Naive thymus-derived CD4-positive, alpha-beta T cell (primary cell): ENCODE measurements around the gene NFATC2. TPM values are rescaled to one million over a fixed set of nuclear protein-coding genes. Genes with fewer than 3 reads are reported as not detected.

Source experiments
- ATAC-seq: fragments of 150-1000 bp; cut with Tn5 transposase; 2 replicates; pipeline ENCODE4 v1.10.0; 2021; ENCODE audit warnings: mild to moderate bottlenecking, moderate library complexity
- CTCF ChIA-PET: fragments of 350-600 bp; sonication (Branson Sonifier 250); formaldehyde crosslinking; loops from one replicate; lab custom pipeline; 2021; ENCODE audit warnings: antibody characterized with exemption; lab: Charles Lee
- POLR2A ChIA-PET: fragments of 350-600 bp; sonication (Branson Sonifier 250); formaldehyde crosslinking; loops from one replicate; lab custom pipeline; 2021; ENCODE audit warnings: antibody characterized with exemption, inconsistent platforms; lab: Charles Lee
- DNase-seq, 9 donors: peaks; one replicate each; pipeline versions ENCODE4 v3.0.0 to v3.0.0-alpha.2; 2020 to 2022; ENCODE audit warnings: mixed read lengths in 1 of 9
- H3K27ac ChIP-seq: one replicate; pipeline ENCODE4 v1.7.0; 2013; ENCODE audit warnings: mild to moderate bottlenecking, low read depth, low read length, moderate library complexity
- H3K27me3 ChIP-seq, 2 donors: one replicate each; pipeline ENCODE4 v1.7.0; 2013; ENCODE audit warnings: low read length in 2 of 2, mild to moderate bottlenecking in 2 of 2, moderate library complexity in 2 of 2; ENCODE audit not compliant: control insufficient read depth in 2 of 2, insufficient read depth in 2 of 2
- H3K36me3 ChIP-seq, 3 experiments: 1 replicate in 2 of 3; 2 replicates in 1 of 3; pipeline ENCODE4 v1.7.0; 2013; ENCODE audit warnings: low read length in 3 of 3, mild to moderate bottlenecking in 3 of 3, moderate library complexity in 1 of 3; ENCODE audit not compliant: insufficient read depth in 3 of 3, control insufficient read depth in 2 of 3
- H3K4me1 ChIP-seq, 2 donors: one replicate each; pipeline ENCODE4 v1.7.0; 2013; ENCODE audit warnings: low read length in 2 of 2, mild to moderate bottlenecking in 2 of 2, moderate library complexity in 1 of 2; ENCODE audit not compliant: control insufficient read depth in 2 of 2, insufficient read depth in 2 of 2
- H3K4me3 ChIP-seq: 2 replicates; pipeline ENCODE4 v1.7.0; 2013; ENCODE audit warnings: mild to moderate bottlenecking, low read length
- H3K9me3 ChIP-seq, 3 experiments: 1 replicate in 2 of 3; 2 replicates in 1 of 3; pipeline ENCODE4 v1.7.0; 2013; ENCODE audit warnings: low read length in 3 of 3; ENCODE audit not compliant: control insufficient read depth in 2 of 3
- H3K27ac Mint-ChIP-seq, 9 donors: one replicate each; pipeline ENCODE4 v1.8.0; 2020 to 2022; ENCODE audit warnings: mixed read lengths in 9 of 9, mild to moderate bottlenecking in 8 of 9, moderate library complexity in 5 of 9, inconsistent platforms in 2 of 9
- H3K27me3 Mint-ChIP-seq, 5 donors: one replicate each; pipeline ENCODE4 v1.8.0; 2021 to 2022; ENCODE audit warnings: mixed read lengths in 5 of 5, mild to moderate bottlenecking in 1 of 5
- H3K36me3 Mint-ChIP-seq, 5 donors: one replicate each; pipeline ENCODE4 v1.8.0; 2020 to 2022; ENCODE audit warnings: mixed read lengths in 5 of 5, mild to moderate bottlenecking in 3 of 5, inconsistent platforms in 1 of 5
- H3K4me1 Mint-ChIP-seq, 7 donors: one replicate each; pipeline ENCODE4 v1.8.0; 2020 to 2022; ENCODE audit warnings: mixed read lengths in 7 of 7, mild to moderate bottlenecking in 3 of 7, inconsistent platforms in 1 of 7
- H3K4me3 Mint-ChIP-seq, 10 donors: one replicate each; pipeline ENCODE4 v1.8.0; 2020 to 2022; ENCODE audit warnings: mild to moderate bottlenecking in 10 of 10, mixed read lengths in 10 of 10, moderate library complexity in 6 of 10, inconsistent platforms in 2 of 10
- H3K9me3 Mint-ChIP-seq, 11 donors: one replicate each; pipeline ENCODE4 v1.8.0; 2020 to 2022; ENCODE audit warnings: mixed read lengths in 11 of 11, mild to moderate bottlenecking in 4 of 11, inconsistent platforms in 1 of 11, moderate library complexity in 1 of 11
- intact Hi-C, 2 donors: fragments of 100-400 bp; cut with micrococcal nuclease; formaldehyde crosslinking; loops; one replicate each; pipeline ENCODE4 v1.15.1; 2023
- polyA plus RNA-seq, 2 donors: library from polyadenylated mRNA; unstranded; fragments of 300-500 nt; fragmentation: Illumina TruSeq; gene quantifications; one replicate each; pipeline ENCODE4 v1.2.3, GENCODE V29; 2021
- total RNA-seq, 6 experiments: library from RNA in 5 of 6; stranded (reverse) in 5 of 6; gene quantifications; 1 replicate in 5 of 6; 2 replicates in 1 of 6; pipeline ENCODE4 v1.2.3 and lab custom pipeline; 2021 to 2026

NFATC2 gene
- 10 to 100 TPM; 39.8 to 66.8 (median 44.8) TPM for total RNA-seq
- polyA plus RNA-seq, result 10 to 100 TPM; 16.6 to 30.1 TPM
- total RNA-seq (lab: John Stamatoyannopoulos, UW), result 80.5 reads per million, percentile 80 among the genes with 10 or more reads in this experiment

DNA sequence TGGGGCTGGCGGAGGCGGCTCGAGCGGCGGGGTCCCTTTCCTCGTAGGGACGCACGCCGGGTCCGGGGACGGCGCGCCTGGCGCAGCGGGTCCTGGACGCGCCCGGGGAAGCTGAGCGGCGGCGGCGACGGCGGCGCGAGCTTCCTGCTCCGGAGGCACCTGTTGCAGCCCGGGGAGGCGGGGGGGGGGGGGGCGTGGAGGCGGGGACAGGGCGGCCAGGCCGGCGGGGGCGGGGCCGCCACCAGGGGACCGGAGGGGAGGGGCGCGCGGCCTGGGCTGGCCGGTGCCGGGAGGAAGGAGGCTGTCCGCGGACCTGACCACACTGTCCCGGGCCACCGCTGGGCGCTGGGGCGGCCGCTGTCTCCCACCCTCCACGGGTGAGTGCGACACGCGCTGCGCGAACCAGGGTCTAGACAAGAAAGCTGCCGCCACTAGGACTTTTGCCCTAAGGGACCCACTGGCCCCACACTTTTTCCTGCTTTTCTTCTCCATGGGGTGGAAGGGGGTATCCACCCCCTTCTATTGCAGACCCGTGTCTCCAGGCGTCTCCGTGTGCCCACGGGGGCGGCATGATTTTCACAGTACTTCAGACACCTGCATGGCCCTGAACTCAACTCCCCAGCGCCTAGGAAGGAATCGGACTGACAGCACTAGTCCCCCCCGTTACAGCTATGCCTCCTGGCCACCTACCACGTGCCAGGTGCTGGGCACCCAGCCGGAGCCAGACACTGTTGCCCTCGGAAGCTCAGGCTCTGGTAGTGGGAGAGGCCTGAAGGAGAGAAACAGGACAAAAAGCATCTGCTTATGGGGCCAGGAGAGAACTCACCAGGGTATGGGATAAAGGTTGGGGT lies at the start of gene NFATC2:
Gene NFATC2 (minus strand): TSS at position 149 of the 851 bp plus-strand sequence. CDS start 220 bp downstream, outside the sequence.
- peaks cover 0 to 12% (median 0%) of the 10 kb centered on the region in 3 experiments for H3K36me3 ChIP-seq
- peak within 1 kb of the TSS; percentile 68 for H3K4me3 ChIP-seq
- peaks cover 32 to 34% of the 10 kb centered on the region in 2 donors for H3K4me1 ChIP-seq
- POLR2A ChIA-PET, result interaction anchor here (0.6 to 3.5 kb wide), 14 partner anchors 16 to 812 kb away, joined by 3 to 21 read pairs (median 4); no protein-coding TSS in a partner anchor
- Mint-ChIP-seq H3K4me3 (peak within 1 kb of the TSS; percentile 93 to 100 (median 98)), H3K4me1 (peaks cover 29 to 49% (median 43%) of the 10 kb centered on the region in 7 donors), H3K27me3 (peaks cover 0 to 34% (median 0%) of the 10 kb centered on the region in 5 donors), H3K9me3 (peaks cover 0 to 6% (median 0%) of the 10 kb centered on the region in 11 donors), H3K36me3 (peaks cover 2 to 35% (median 14%) of the 10 kb centered on the region in 5 donors), H3K27ac (peak within 1 kb of the TSS; percentile 88 to 100 (median 97))
- CTCF ChIA-PET, result interaction anchor here (1.6 to 1.9 kb wide), 4 partner anchors 42 to 170 kb away, joined by 4 to 6 read pairs (median 4); no protein-coding TSS in a partner anchor
- no peaks in the 10 kb centered on the region for H3K9me3 ChIP-seq
- DNase-seq (peak; percentile 30 to 70 (median 51)), ATAC-seq (peak; percentile 34)
- H3K27ac ChIP-seq, result peak within 1 kb of the TSS; percentile 96
- no peaks in the 10 kb centered on the region for H3K27me3 ChIP-seq
- intact Hi-C loops, result loop anchor here in 1 of 2 donors (5.0 kb wide), 2 partner anchors 155 to 1730 kb away; partner anchors contain the start of gene SLC9A8

DNA sequence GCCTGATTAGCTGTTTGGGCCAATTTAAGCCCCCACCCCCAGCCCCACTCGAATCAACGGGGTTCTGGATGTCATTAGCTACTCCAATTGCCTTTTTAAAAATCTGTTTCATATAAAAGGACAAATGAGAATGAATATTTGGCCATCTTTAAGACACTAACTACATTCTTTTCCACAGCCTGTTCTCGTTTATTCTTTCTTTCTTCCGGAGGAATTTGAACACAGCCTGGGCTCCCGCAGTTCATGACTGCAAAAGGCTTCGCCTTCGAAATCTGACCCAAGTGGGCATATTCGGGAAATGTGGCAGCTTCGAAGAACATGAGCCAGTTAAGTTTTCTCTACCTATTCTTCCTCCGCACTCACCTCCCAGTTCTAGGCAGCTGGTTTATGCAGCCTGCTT lies 49.4 kb upstream of the NFATC2 start:
- H3K27ac ChIP-seq, result no peak overlapping the region
- no peaks in the 10 kb centered on the region for H3K9me3 Mint-ChIP-seq
- no peak overlapping the region for H3K4me3 ChIP-seq
- no peak for DNase-seq
- H3K4me3 Mint-ChIP-seq, result no peak overlapping the region
- H3K4me1 Mint-ChIP-seq, result peaks cover 8 to 24% (median 13%) of the 10 kb centered on the region in 7 donors
- H3K36me3 ChIP-seq, result no peaks in the 10 kb centered on the region
- no peaks in the 10 kb centered on the region for H3K27me3 ChIP-seq
- H3K27me3 Mint-ChIP-seq, result peaks cover 0 to 7% (median 0%) of the 10 kb centered on the region in 5 donors
- H3K9me3 ChIP-seq, result no peaks in the 10 kb centered on the region
- peak overlapping the region in 1 of 9 donors; percentile 13 for H3K27ac Mint-ChIP-seq
- no peaks in the 10 kb centered on the region for H3K36me3 Mint-ChIP-seq
- CTCF ChIA-PET, result no interaction called here
- POLR2A ChIA-PET, result no interaction called here
- ATAC-seq, result no peak
- intact Hi-C loops, result loop anchor here in 1 of 2 donors (10.0 kb wide), 2 partner anchors 97 to 377 kb away; no protein-coding TSS in a partner anchor
- H3K4me1 ChIP-seq, result no peaks in the 10 kb centered on the region

DNA sequence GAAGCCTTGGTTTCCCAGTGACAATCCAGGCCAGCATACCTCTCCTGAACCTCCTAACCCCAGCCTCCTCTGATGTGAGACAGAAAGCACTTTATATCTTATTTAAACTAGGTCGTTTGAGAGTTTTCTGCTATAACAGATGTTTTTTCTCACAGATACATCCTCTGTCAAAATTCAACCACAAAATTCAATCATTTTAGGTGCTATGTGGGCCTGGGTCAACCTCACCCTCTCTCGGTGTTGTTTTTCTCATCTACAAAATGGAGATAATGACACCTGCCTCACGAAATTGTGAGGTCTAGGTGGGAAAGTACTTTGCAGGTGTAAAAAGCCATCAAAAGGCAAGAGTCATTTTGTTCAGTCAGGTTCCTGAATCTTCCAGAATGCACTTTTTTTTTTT lies 46.2 kb upstream of the NFATC2 start:
- ChIA-PET POLR2A (no interaction called here), CTCF (interaction anchor here (0.7 kb wide), 1 partner anchor 80 kb away, joined by 4 read pairs; no protein-coding TSS in a partner anchor)
- ATAC-seq (no peak), DNase-seq (no peak)
- Mint-ChIP-seq H3K27ac (no peak overlapping the region), H3K4me1 (peaks cover 7 to 11% (median 8%) of the 10 kb centered on the region in 7 donors), H3K9me3 (peaks cover 0 to 3% (median 0%) of the 10 kb centered on the region in 11 donors), H3K36me3 (peaks cover 0 to 2% (median 0%) of the 10 kb centered on the region in 5 donors), H3K27me3 (peaks cover 0 to 4% (median 0%) of the 10 kb centered on the region in 5 donors), H3K4me3 (no peak overlapping the region)
- no peak overlapping the region for H3K4me3 ChIP-seq
- H3K27ac ChIP-seq, result no peak overlapping the region
- no peaks in the 10 kb centered on the region for H3K4me1 ChIP-seq
- H3K9me3 ChIP-seq, result no peaks in the 10 kb centered on the region
- intact Hi-C loops, result no loop called here
- no peaks in the 10 kb centered on the region for H3K27me3 ChIP-seq
- H3K36me3 ChIP-seq, result no peaks in the 10 kb centered on the region

DNA sequence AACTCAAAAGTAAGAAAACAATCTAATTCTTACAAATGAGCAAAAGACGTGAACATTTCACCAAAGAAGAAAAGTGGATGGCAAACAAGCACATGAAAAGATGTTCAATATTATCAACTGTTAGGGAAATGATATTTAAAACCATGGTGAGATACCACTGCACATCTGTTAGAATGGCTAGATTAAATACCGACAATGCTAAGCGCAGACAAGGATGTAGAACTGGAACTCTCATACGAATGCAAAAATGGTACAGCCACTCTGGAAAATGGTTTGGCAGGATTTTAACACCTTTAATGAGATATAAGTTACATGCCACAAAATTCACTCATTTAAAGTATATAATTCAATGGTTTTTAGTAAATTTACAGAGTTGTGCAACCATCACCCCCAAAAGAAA lies 44.6 kb upstream of the NFATC2 start:
- no peak overlapping the region for H3K4me3 ChIP-seq
- CTCF ChIA-PET, result no interaction called here
- no peaks in the 10 kb centered on the region for H3K4me1 ChIP-seq
- no peak for DNase-seq
- Mint-ChIP-seq H3K36me3 (peaks cover 0 to 2% (median 0%) of the 10 kb centered on the region in 5 donors), H3K27ac (no peak overlapping the region), H3K4me3 (no peak overlapping the region), H3K27me3 (peaks cover 0 to 1% (median 0%) of the 10 kb centered on the region in 5 donors), H3K9me3 (peaks cover 0 to 3% (median 0%) of the 10 kb centered on the region in 11 donors), H3K4me1 (peaks cover 6 to 10% (median 8%) of the 10 kb centered on the region in 7 donors)
- no peaks in the 10 kb centered on the region for H3K36me3 ChIP-seq
- no peak overlapping the region for H3K27ac ChIP-seq
- intact Hi-C loops, result no loop called here
- H3K27me3 ChIP-seq, result no peaks in the 10 kb centered on the region
- POLR2A ChIA-PET, result interaction anchor here (0.7 kb wide), 2 partner anchors 33 to 86 kb away, joined by 3 read pairs; no protein-coding TSS in a partner anchor
- no peak for ATAC-seq
- H3K9me3 ChIP-seq, result no peaks in the 10 kb centered on the region

GRCh38 chr20:51586005-51586440 lies 43.5 kb upstream of the NFATC2 start:
- ATAC-seq (no peak), DNase-seq (no peak)
- H3K4me3 ChIP-seq, result no peak overlapping the region
- Mint-ChIP-seq H3K4me1 (peaks cover 6 to 10% (median 8%) of the 10 kb centered on the region in 7 donors), H3K4me3 (no peak overlapping the region), H3K27me3 (peaks cover 0 to 4% (median 0%) of the 10 kb centered on the region in 5 donors), H3K36me3 (peaks cover 0 to 2% (median 0%) of the 10 kb centered on the region in 5 donors), H3K27ac (no peak overlapping the region), H3K9me3 (peaks cover 0 to 3% (median 0%) of the 10 kb centered on the region in 11 donors)
- intact Hi-C loops, result no loop called here
- no peaks in the 10 kb centered on the region for H3K36me3 ChIP-seq
- H3K4me1 ChIP-seq, result no peaks in the 10 kb centered on the region
- no peaks in the 10 kb centered on the region for H3K9me3 ChIP-seq
- CTCF ChIA-PET, result interaction anchor here (0.8 kb wide), 1 partner anchor 9 kb away, joined by 3 read pairs; no protein-coding TSS in a partner anchor
- H3K27me3 ChIP-seq, result no peaks in the 10 kb centered on the region
- no peak overlapping the region for H3K27ac ChIP-seq
- POLR2A ChIA-PET, result no interaction called here

- POLR2A ChIA-PET, result no interaction called here
- H3K27me3 Mint-ChIP-seq, result peaks cover 0 to 4% (median 0%) of the 10 kb centered on the region in 5 donors
- peaks cover 6 to 10% (median 8%) of the 10 kb centered on the region in 7 donors for H3K4me1 Mint-ChIP-seq
- Histone ChIP-seq H3K27ac (no peak overlapping the region), H3K36me3 (no peaks in the 10 kb centered on the region), H3K9me3 (no peaks in the 10 kb centered on the region), H3K4me1 (no peaks in the 10 kb centered on the region), H3K27me3 (no peaks in the 10 kb centered on the region), H3K4me3 (no peak overlapping the region)
- H3K4me3 Mint-ChIP-seq, result no peak overlapping the region
- H3K36me3 Mint-ChIP-seq, result peaks cover 0 to 2% (median 0%) of the 10 kb centered on the region in 5 donors
- H3K9me3 Mint-ChIP-seq, result peaks cover 0 to 3% (median 0%) of the 10 kb centered on the region in 11 donors
- H3K27ac Mint-ChIP-seq, result peak overlapping the region in 1 of 9 donors; percentile 19
- no peak for DNase-seq
- ATAC-seq, result no peak
- intact Hi-C loops, result no loop called here
- CTCF ChIA-PET, result interaction anchor here (1.7 kb wide), 1 partner anchor 10 kb away, joined by 5 read pairs; no protein-coding TSS in a partner anchor
Measured at GRCh38 chr20:51585148-51585547, 42.6 kb upstream of the NFATC2 start.
